Omental fat pad (tissue), 4 donors: ENCODE measurements around the gene CPNE6. TPM values are rescaled to one million over a fixed set of nuclear protein-coding genes. Genes with fewer than 3 reads are reported as not detected.

Experiments
- ATAC-seq: fragments of 150-250 bp; one replicate; pipeline ENCODE4 v1.9.1; 2016; ENCODE audit warnings: mild to moderate bottlenecking, moderate library complexity; ENCODE audit not compliant: low FRiP score
- DNase-seq: peaks from one replicate; pipeline ENCODE4 v3.0.0-alpha.2; 2019; ENCODE audit warnings: low spot score
- total RNA-seq, 4 donors: library from RNA; depleted of rRNA; stranded (reverse); fragments of >200 nt; gene quantifications; one replicate each; pipeline ENCODE4 v1.1.0, GENCODE V29; 2016
- TF ChIP-seq, protein P1 (sequence below), 3 donors: fragments of 450-650 bp; IDR thresholded peaks; one replicate each; pipeline ENCODE4 v1.5.1; 2016 to 2017; ENCODE audit warnings: antibody characterized with exemption in 3 of 3, mild to moderate bottlenecking in 3 of 3, moderate library complexity in 2 of 3

CPNE6 gene
- total RNA-seq, 4 donors from 2014 or later = not detected

DNA sequence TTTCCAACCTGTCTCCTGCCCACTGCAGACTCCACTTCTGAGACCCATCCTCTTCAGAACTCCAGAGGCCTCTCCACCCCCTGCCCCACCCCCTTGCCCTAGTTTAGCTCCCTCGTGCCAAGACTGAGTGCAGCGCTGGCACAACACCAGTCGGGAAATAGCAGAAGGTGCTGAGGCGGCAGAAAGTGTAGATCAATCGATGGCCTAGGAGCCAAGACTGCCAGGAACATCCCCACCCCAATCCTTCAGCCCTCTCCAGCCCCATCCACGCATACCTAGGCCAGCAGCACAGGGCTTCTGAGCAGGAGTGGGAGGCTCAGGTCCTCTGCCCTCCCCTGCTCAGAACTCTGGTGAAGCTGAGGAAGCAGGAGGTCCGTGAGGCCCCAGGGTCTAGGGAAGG is 1.1 kb downstream of the CPNE6 start:
- ATAC-seq (no peak), DNase-seq (no peak)
- TF ChIP-seq, protein P1, sequence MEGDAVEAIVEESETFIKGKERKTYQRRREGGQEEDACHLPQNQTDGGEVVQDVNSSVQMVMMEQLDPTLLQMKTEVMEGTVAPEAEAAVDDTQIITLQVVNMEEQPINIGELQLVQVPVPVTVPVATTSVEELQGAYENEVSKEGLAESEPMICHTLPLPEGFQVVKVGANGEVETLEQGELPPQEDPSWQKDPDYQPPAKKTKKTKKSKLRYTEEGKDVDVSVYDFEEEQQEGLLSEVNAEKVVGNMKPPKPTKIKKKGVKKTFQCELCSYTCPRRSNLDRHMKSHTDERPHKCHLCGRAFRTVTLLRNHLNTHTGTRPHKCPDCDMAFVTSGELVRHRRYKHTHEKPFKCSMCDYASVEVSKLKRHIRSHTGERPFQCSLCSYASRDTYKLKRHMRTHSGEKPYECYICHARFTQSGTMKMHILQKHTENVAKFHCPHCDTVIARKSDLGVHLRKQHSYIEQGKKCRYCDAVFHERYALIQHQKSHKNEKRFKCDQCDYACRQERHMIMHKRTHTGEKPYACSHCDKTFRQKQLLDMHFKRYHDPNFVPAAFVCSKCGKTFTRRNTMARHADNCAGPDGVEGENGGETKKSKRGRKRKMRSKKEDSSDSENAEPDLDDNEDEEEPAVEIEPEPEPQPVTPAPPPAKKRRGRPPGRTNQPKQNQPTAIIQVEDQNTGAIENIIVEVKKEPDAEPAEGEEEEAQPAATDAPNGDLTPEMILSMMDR (IDR thresholded peaks at IDR 0.05) = no peak

DNA sequence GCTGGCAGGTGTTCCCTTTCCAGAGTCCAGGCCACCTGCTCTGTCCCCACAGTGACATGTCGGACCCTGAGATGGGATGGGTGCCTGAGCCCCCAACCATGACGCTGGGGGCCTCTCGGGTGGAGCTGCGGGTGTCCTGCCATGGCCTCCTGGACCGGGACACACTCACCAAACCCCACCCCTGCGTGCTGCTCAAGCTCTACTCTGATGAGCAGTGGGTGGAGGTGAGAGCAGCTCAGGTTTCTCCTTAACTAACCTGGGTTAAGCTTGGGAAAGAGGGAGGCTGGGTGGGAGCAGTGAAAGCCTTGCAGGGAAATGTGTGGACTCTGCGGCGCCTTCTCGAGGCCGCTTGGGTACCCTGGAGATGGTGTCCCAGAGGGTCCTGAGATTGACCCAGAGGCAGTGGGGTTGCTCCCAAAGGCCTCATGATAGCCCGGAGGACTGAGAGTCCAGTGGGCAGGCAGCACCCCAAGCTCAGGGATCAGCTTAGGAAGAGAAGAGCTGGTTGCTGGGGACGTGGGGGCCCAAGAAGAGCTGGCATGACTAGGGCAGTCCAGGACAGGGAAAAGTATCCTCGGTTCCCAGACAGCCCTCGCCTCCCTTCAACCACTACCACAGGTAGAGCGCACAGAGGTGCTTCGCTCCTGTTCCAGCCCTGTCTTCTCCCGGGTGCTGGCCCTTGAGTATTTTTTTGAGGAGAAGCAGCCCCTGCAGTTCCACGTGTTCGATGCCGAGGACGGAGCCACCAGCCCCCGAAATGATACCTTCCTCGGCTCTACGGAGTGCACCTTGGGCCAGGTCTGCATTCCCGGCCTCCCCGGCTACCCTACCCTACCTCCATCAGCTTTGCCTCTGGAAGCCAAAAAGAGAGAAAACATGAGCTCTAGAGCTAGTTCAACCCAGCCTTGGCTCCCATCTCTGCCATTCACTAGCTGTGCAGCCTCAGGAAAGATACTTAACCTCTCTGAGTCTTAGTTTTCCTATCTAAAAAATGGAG is 1.8 kb downstream of the CPNE6 start:
- ATAC-seq (no peak), DNase-seq (no peak)
- TF ChIP-seq, protein P1 (IDR thresholded peaks at IDR 0.05) = no peak

DNA sequence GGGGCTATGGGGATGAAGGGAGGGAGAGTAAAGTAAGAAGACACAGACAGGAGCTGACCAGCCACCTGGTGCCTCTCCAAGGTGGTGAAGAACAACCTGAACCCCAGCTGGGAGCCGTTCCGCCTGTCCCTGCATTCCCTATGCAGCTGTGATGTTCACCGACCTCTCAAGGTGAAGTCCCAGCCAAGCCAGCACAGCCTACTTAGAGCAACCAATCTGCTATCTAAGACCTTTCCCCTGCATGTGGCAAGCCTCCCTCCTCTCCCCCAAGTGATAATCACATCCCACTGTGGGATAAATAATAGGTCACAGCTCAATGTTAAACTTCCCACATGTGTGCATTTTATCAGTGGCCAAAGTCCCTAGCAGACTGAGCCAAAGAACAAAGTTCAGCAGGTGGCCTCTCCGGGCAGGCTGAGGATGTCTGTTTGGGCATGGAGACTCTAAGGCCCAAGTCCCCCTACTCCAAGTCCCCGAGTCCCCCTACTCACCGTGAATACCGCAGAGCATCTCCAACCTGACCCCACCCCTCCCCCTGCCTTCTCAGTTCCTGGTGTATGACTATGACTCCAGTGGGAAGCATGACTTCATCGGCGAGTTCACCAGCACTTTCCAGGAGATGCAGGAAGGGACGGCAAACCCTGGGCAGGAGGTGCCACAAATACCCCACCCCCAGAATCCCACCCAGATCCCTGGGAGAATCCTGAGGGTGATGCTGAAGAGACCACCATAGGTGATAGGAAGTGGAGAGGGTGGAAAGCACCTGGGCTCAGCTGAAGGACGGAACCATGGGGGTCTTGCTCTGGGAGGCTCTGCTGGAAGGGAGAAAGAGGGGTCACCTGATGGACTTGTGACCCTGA is 3.5 kb downstream of the CPNE6 start:
- ATAC-seq (no peak), DNase-seq (no peak)
- TF ChIP-seq, protein P1 (IDR thresholded peaks at IDR 0.05) = no peak

DNA sequence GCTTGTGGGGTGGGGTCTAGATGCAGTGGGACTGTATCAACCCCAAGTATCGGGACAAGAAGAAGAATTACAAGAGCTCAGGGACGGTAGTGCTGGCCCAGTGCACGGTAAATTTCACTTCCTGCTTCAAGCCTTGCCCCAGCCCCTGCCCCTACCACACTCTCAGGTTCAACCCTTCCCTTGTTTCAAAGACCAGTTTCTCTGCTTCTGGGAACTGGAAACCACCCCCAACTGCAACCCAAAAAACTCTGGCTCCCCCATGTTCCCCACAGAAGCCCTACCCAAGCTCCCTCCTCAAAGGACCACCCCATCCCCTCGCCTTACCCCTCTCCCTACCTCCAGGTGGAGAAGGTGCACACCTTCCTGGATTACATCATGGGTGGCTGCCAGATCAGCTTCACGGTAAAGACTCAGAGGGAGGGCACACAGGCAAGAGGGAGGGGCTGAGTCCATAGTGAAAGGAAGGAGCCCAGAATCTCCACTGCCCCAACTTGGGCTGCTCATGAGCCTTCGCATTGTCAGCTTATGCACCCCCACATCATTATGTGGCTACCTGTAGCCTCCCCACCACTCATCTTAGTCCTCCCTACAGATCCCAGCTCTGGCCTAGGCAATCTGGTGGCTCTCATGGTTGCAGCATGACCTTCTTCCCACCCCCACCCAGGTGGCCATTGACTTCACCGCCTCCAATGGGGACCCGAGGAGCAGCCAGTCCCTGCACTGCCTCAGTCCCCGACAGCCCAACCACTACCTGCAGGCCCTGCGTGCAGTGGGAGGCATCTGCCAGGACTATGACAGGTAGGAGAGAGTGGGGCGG is 4.3 kb downstream of the CPNE6 start:
- no peak for DNase-seq
- TF ChIP-seq, protein P1 (IDR thresholded peaks at IDR 0.05) = no peak
- ATAC-seq = no peak

DNA sequence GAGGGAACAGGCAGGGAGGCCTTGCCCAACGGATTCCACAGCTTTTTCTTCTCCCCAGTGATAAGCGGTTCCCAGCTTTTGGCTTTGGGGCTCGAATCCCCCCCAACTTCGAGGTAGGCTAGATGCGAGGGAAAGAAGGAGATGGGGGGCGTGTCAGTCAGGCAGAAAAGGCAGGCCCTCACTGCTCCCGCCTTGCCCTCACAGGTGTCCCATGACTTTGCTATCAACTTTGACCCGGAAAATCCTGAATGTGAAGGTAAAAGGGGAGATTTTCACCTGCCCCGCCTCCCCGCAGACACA is 4.9 kb downstream of the CPNE6 start:
- ATAC-seq (no peak), DNase-seq (no peak)
- TF ChIP-seq, protein P1 (IDR thresholded peaks at IDR 0.05) = no peak

DNA sequence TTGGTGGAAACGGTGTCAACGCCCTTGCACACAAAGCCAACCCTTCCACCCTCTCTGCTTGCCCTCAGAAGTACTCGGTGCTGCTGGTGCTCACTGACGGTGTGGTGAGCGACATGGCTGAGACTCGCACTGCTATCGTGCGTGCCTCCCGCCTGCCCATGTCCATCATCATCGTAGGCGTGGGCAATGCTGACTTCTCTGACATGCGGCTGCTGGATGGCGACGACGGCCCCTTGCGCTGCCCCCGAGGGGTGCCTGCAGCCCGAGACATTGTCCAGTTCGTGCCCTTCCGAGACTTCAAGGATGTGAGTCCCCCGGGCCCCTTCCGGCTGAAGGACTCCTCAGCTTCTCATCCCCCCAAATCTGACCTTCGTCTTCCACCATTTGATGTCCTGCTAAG is 5.7 kb downstream of the CPNE6 start:
- DNase-seq (no peak), ATAC-seq (no peak)
- TF ChIP-seq, protein P1 (IDR thresholded peaks at IDR 0.05) = no peak
